HepG2 (cell line): ENCODE data around the gene IL3. TPM values are rescaled to one million over a fixed set of nuclear protein-coding genes. Genes with fewer than 3 reads are reported as not detected.

Experiments used
- ATAC-seq: fragments of 200-7000 bp; cut with Tn5 transposase; 3 replicates; pipeline ENCODE4 v1.9.1; 2020; ENCODE audit warnings: mild to moderate bottlenecking, moderate library complexity
- BruUV-seq: library from RNA; stranded (reverse); fragments of 400-500 nt; replicated peaks from 2 replicates; lab custom pipeline; 2021; lab: Mats Ljungman, UMichigan
- CTCF ChIA-PET: fragments of 300-600 bp; formaldehyde crosslinking; extraction: SDS; loops from one replicate; lab custom pipeline; 2021; ENCODE audit warnings: low total read pairs, inconsistent platforms, low intra/inter-chr PET ratio; lab: Yijun Ruan, JAX
- POLR2A ChIA-PET: fragments of 350-600 bp; sonication (Branson Sonifier 250); formaldehyde crosslinking; loops from one replicate; lab custom pipeline; 2020; ENCODE audit warnings: antibody characterized with exemption, inconsistent platforms; lab: Yijun Ruan, JAX
- DNase-seq: peaks from one replicate; pipeline ENCODE4 v3.0.0-alpha.2; 2015; ENCODE audit warnings: low spot score
- FAIRE-seq: peaks from 3 replicates; lab custom pipeline; 2011; peaks lifted over from hg19 to GRCh38; lab: Jason Lieb, UNC
- H2AFZ ChIP-seq: one replicate; pipeline ENCODE4 v1.6.1; 2011; ENCODE audit warnings: low read length, inconsistent platforms
- H3K27ac ChIP-seq: fragments of 300-600 bp; 3 replicates; pipeline ENCODE4 v1.8.0; 2011; ENCODE audit warnings: mixed run types, mild to moderate bottlenecking, mixed read lengths, low read length, inconsistent platforms; ENCODE audit not compliant: insufficient read depth; ENCODE audit errors: extremely low read length
- H3K27me3 ChIP-seq, 2 experiments: fragments of 200-600 bp in 1 of 2; 2 replicates in 1 of 2; 3 replicates in 1 of 2; pipeline versions ENCODE4 v1.6.0 to v1.8.0; 2011; ENCODE audit warnings: low read length in 2 of 2, mild to moderate bottlenecking in 2 of 2, moderate library complexity in 2 of 2, inconsistent platforms in 1 of 2; ENCODE audit not compliant: insufficient read depth in 2 of 2, control insufficient read depth in 1 of 2
- H3K36me3 ChIP-seq, 2 experiments: fragments of 200-600 bp in 1 of 2; replicated peaks in 1 of 2; 2 replicates in 1 of 2; 3 replicates in 1 of 2; pipeline versions ENCODE4 v1.5.1 to v1.8.0; 2011; ENCODE audit warnings: low read length in 2 of 2, inconsistent platforms in 1 of 2; ENCODE audit not compliant: insufficient read depth in 2 of 2, control insufficient read depth in 1 of 2
- H3K4me1 ChIP-seq: 2 replicates; pipeline ENCODE4 v1.5.1; 2012; ENCODE audit warnings: low read length, inconsistent platforms; ENCODE audit not compliant: insufficient read depth
- H3K4me2 ChIP-seq: 2 replicates; pipeline ENCODE4 v1.6.0; 2011; ENCODE audit warnings: low read depth, low read length, inconsistent platforms
- H3K4me3 ChIP-seq, 3 experiments: fragments of 200-600 bp in 1 of 3; sonication (generic), shearing (Covaris generic) in 1 of 3; replicated peaks in 1 of 3; 2 replicates each; pipeline ENCODE4 v1.5.1; 2011 to 2016; ENCODE audit warnings: low read length in 3 of 3, inconsistent platforms in 2 of 3, low read depth in 2 of 3, mild to moderate bottlenecking in 2 of 3, control low read depth in 1 of 3, mixed read lengths in 1 of 3; ENCODE audit not compliant: insufficient read depth in 1 of 3
- H3K79me2 ChIP-seq: one replicate; pipeline ENCODE4 v1.6.1; 2011; ENCODE audit warnings: low read length, inconsistent platforms; ENCODE audit not compliant: insufficient read depth
- H3K9ac ChIP-seq: 2 replicates; pipeline ENCODE4 v1.6.0; 2011; ENCODE audit warnings: mild to moderate bottlenecking, low read depth, low read length, inconsistent platforms; ENCODE audit not compliant: insufficient read depth
- H3K9me3 ChIP-seq: 2 replicates; pipeline ENCODE4 v1.5.1; 2012; ENCODE audit warnings: mild to moderate bottlenecking, low read length
- H4K20me1 ChIP-seq: 2 replicates; pipeline ENCODE4 v1.6.0; 2011; ENCODE audit warnings: inconsistent platforms, mild to moderate bottlenecking, low read length, moderate library complexity; ENCODE audit not compliant: insufficient read depth
- DNMT3B ChIP-seq: conservative IDR thresholded peaks from 2 replicates; pipeline ENCODE4 v1.6.1; 2016; ENCODE audit warnings: missing biosample characterization, control low read depth
- EED ChIP-seq: sonication (generic); formaldehyde crosslinking; IDR thresholded peaks from 2 replicates; pipeline ENCODE4 v1.5.0; 2020; ENCODE audit warnings: mild to moderate bottlenecking, missing genetic modification reagents
- FOSL1 ChIP-seq: sonication (generic); formaldehyde crosslinking; IDR thresholded peaks from 2 replicates; pipeline ENCODE4 v1.9.0; 2021; ENCODE audit warnings: missing genetic modification reagents, borderline replicate concordance
- HMG20A ChIP-seq: IDR thresholded peaks from 2 replicates; pipeline ENCODE4 v1.6.1; 2016; ENCODE audit warnings: borderline replicate concordance
- JUND ChIP-seq: sonication (generic); formaldehyde crosslinking; IDR thresholded peaks from 2 replicates; pipeline ENCODE4 v1.8.0; 2022; ENCODE audit warnings: mild to moderate bottlenecking, missing genetic modification reagents
- KLF9 ChIP-seq: IDR thresholded peaks from 2 replicates; pipeline ENCODE4 v1.6.1; 2016; ENCODE audit warnings: low read depth
- PLSCR1 ChIP-seq: sonication (generic); formaldehyde crosslinking; IDR thresholded peaks from 2 replicates; pipeline ENCODE4 v1.5.0; 2020; ENCODE audit warnings: missing genetic modification reagents, mild to moderate bottlenecking, borderline replicate concordance
- RCOR2 ChIP-seq: IDR thresholded peaks from 2 replicates; pipeline ENCODE4 v1.6.1; 2016; ENCODE audit warnings: missing biosample characterization, missing genetic modification reagents
- RFX5 ChIP-seq: IDR thresholded peaks from 2 replicates; pipeline ENCODE4 v1.6.1; 2011; ENCODE audit warnings: low read depth, low read length, improper control_type of control experiment
- TEAD2 ChIP-seq: sonication (generic); formaldehyde crosslinking; IDR thresholded peaks from 2 replicates; pipeline ENCODE4 v1.9.0; 2021; ENCODE audit warnings: missing genetic modification reagents
- ZBTB10 ChIP-seq: sonication (generic); formaldehyde crosslinking; IDR thresholded peaks from 2 replicates; pipeline ENCODE4 v1.4.0; 2020; ENCODE audit warnings: missing genetic modification reagents, borderline replicate concordance
- ZFP36L1 ChIP-seq: sonication (generic); formaldehyde crosslinking; IDR thresholded peaks from 2 replicates; pipeline ENCODE4 v1.8.0; 2022; ENCODE audit warnings: mild to moderate bottlenecking, missing genetic modification reagents, moderate library complexity
- ZNF205 ChIP-seq: IDR thresholded peaks from 2 replicates; pipeline ENCODE4 v1.6.1; 2018; ENCODE audit warnings: missing biosample characterization, missing genetic modification reagents
- ZNF263 ChIP-seq: sonication (generic); formaldehyde crosslinking; IDR thresholded peaks from 2 replicates; pipeline ENCODE4 v1.4.0; 2020; ENCODE audit warnings: missing genetic modification reagents
- ZNF30 ChIP-seq: sonication (generic); formaldehyde crosslinking; IDR thresholded peaks from 2 replicates; pipeline ENCODE4 v1.5.0; 2020; ENCODE audit warnings: mild to moderate bottlenecking, missing genetic modification reagents
- ZNF441 ChIP-seq: sonication (generic); formaldehyde crosslinking; IDR thresholded peaks from 2 replicates; pipeline ENCODE4 v1.7.0; 2021; ENCODE audit warnings: missing genetic modification reagents, borderline replicate concordance
- ZNF75D ChIP-seq: sonication (generic); formaldehyde crosslinking; IDR thresholded peaks from 2 replicates; pipeline ENCODE4 v1.8.1; 2023; ENCODE audit warnings: missing genetic modification reagents, mild to moderate bottlenecking, borderline replicate concordance
- ZNF788 ChIP-seq: sonication (generic); formaldehyde crosslinking; IDR thresholded peaks from 2 replicates; pipeline ENCODE4 v1.5.0; 2020; ENCODE audit warnings: mild to moderate bottlenecking, missing genetic modification reagents, borderline replicate concordance
- ZSCAN31 ChIP-seq: sonication (generic); formaldehyde crosslinking; IDR thresholded peaks from 2 replicates; pipeline ENCODE4 v1.5.0; 2020; ENCODE audit warnings: low read depth, mild to moderate bottlenecking, missing genetic modification reagents
- WGBS: methylation state at CpG from one replicate; pipeline ENCODE4 v1.1.6; 2017; ENCODE audit warnings: low lambda C conversion rate; 5-methylcytosine and 5-hydroxymethylcytosine counted together
- in situ Hi-C: cut with HindIII; loops from 2 replicates; pipeline ENCODE4 v1.10.0; 2017; ENCODE audit warnings: low pct_unique_long_range_greater_than_20kb; ENCODE audit not compliant: extremely low pct_ligation_motif_present
- intact Hi-C: fragments of 100-400 bp; cut with micrococcal nuclease; formaldehyde crosslinking; loops from one replicate; pipeline ENCODE4 v1.10.0; 2022; ENCODE audit not compliant: unreplicated experiment
- polyA plus RNA-seq, 8 experiments: library from polyadenylated mRNA; depleted of rRNA in 3 of 8; stranded (reverse) in 7 of 8; unstranded in 1 of 8; fragments of >200 nt; fragmentation: Illumina TruSeq in 4 of 8; extraction: Trizol in 4 of 8; gene quantifications; 2 replicates each; pipeline versions ENCODE4 v1.2.1 to v1.2.3, GENCODE V29; 2011 to 2016; ENCODE audit warnings: low read depth in 4 of 8, missing spikeins in 1 of 8, mixed read lengths in 1 of 8; ENCODE audit not compliant: insufficient read depth in 1 of 8
- total RNA-seq, 5 experiments: library from RNA; depleted of rRNA; stranded (reverse); fragments of >200 nt; fragmentation: Illumina TruSeq; extraction: Trizol; gene quantifications; 2 replicates each; pipeline ENCODE4 v1.2.3, GENCODE V29; 2016; ENCODE audit warnings: low read depth in 1 of 5
- TF ChIP-seq, protein P1 (sequence below): sonication (generic); formaldehyde crosslinking; IDR thresholded peaks from 2 replicates; pipeline ENCODE4 v1.5.1; 2020; ENCODE audit warnings: mild to moderate bottlenecking, missing genetic modification reagents, moderate library complexity
- TF ChIP-seq, protein P2 (sequence below): sonication (generic); formaldehyde crosslinking; IDR thresholded peaks from 2 replicates; pipeline ENCODE4 v1.4.0; 2020; ENCODE audit warnings: missing genetic modification reagents

Gene IL3
- total and polyA plus RNA-seq, 2 of the 13 experiments (the other 11 are each of a cell fraction or from before 2014, with no cell fraction given): not detected

DNA sequence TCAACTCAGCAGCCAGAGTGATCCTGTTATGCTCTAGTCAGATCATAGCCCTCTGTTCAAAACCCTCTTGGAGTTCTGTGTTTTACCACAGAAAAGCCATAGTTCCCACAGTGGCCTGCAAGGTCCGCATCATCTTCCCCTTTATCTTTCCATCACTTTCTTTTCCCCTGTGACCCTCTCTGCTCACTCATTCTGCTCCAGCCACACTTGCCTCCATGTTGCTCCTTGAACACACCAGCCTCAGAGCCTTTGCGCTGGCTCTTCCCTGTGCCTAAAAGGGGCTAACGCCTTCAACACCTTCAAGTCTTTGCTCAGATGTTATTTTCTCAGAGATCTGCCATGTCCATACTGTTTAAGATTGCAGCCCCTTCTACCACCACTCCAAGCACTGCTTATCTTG, 39.5 kb downstream of the IL3 start (continued):
- TF ChIP-seq RFX5 (no peak), ZNF75D (no peak)
- TF ChIP-seq, protein P1, sequence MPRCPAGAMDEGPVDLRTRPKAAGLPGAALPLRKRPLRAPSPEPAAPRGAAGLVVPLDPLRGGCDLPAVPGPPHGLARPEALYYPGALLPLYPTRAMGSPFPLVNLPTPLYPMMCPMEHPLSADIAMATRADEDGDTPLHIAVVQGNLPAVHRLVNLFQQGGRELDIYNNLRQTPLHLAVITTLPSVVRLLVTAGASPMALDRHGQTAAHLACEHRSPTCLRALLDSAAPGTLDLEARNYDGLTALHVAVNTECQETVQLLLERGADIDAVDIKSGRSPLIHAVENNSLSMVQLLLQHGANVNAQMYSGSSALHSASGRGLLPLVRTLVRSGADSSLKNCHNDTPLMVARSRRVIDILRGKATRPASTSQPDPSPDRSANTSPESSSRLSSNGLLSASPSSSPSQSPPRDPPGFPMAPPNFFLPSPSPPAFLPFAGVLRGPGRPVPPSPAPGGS (CRISPR knock-in tag): no peak

DNA sequence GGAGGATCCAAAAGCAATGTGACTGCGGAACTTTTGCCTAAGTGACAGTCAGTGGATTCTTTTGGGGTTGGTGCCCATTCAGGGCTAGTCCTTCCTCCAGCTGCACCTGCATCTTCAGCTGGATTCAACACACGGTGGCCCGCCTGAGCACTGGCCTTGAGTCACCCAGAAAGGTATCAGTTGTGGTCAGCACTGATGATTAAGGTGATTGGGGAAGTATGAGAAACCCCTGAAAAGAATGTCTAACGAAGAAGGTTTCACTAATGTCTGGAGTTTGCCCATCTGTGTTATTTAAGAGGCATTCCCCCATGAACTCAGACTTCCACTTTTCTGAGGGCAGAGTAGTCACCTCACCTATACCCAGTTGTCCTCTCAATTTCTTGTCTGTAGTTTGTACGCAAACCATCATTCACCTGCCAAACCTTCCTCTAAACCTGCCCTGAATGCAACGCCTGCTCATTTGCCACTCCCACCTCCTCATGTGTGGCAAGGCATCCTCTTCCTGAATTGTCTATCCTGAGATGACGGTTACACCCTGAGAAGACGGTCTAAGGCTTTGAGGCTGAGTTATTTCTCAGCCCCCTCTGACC, 40.3 kb downstream of the IL3 start:
- Histone ChIP-seq H2AFZ (no peak overlapping the region), H3K4me3 (no peak overlapping the region), H3K9ac (no peak overlapping the region), H3K4me1 (peaks cover 8% of the 10 kb centered on the region; the same call in 1 of the 2 replicates), H4K20me1 (no peaks in the 10 kb centered on the region), H3K79me2 (no peaks in the 10 kb centered on the region), H3K27me3 (no peaks in the 10 kb centered on the region; a peak in 1 of 5 replicates), H3K36me3 (no peaks in the 10 kb centered on the region), H3K9me3 (no peaks in the 10 kb centered on the region), H3K4me2 (no peak overlapping the region), H3K27ac (no peak overlapping the region)
- DNase-seq (no peak), FAIRE-seq (no peak), ATAC-seq (no peak)
- intact Hi-C loops: no loop called here
- in situ Hi-C loops: no loop called here
- POLR2A ChIA-PET: no interaction called here
- WGBS: 45% methylated on average over 8 of the region's 8 CpGs
- CTCF ChIA-PET: no interaction called here
- no TSS peak for BruUV-seq
- TF ChIP-seq PLSCR1: no peak
- TF ChIP-seq RCOR2 (CRISPR knock-in tag): no peak
- TF ChIP-seq FOSL1: no peak
- no peak for TF ChIP-seq ZBTB10 (CRISPR knock-in tag)
- TF ChIP-seq HMG20A: no peak
- TF ChIP-seq EED (CRISPR knock-in tag): no peak
- TF ChIP-seq ZNF441 (CRISPR knock-in tag): no peak
- TF ChIP-seq ZNF30 (CRISPR knock-in tag): no peak
- TF ChIP-seq JUND (CRISPR knock-in tag): no peak
- no peak for TF ChIP-seq KLF9 (CRISPR knock-in tag)
- TF ChIP-seq ZSCAN31 (CRISPR knock-in tag): no peak
- no peak for TF ChIP-seq ZNF788 (CRISPR knock-in tag)
- TF ChIP-seq, protein P2, sequence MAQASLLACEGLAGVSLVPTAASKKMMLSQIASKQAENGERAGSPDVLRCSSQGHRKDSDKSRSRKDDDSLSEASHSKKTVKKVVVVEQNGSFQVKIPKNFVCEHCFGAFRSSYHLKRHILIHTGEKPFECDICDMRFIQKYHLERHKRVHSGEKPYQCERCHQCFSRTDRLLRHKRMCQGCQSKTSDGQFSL (CRISPR knock-in tag): no peak
- TF ChIP-seq ZFP36L1 (CRISPR knock-in tag): no peak
- no peak for TF ChIP-seq DNMT3B (CRISPR knock-in tag)
- TF ChIP-seq TEAD2: no peak
- TF ChIP-seq ZNF205: no peak
- TF ChIP-seq ZNF263 (CRISPR knock-in tag): no peak
